Measurements from ENCODE around the gene STPG1. TPM values are rescaled to one million over a fixed set of nuclear protein-coding genes. Genes with fewer than 3 reads are reported as not detected.

Gene STPG1
- total RNA-seq, 1 donor from 2014 or later: 4.2 TPM

- H3K4me1 ChIP-seq: peaks cover 7% of the 10 kb centered on the region
- H3K9me3 ChIP-seq: no peaks in the 10 kb centered on the region
- intact Hi-C loops (cut with DNase I): no loop called here
- H3K4me3 ChIP-seq: no peak overlapping the region
- no peaks in the 10 kb centered on the region for H3K36me3 ChIP-seq
- no peak for DNase-seq (ENCODE audit: extremely low spot score in 2 of 2)
- H3K27me3 ChIP-seq: no peaks in the 10 kb centered on the region
- no peak overlapping the region for H3K27ac ChIP-seq
- TF ChIP-seq POLR2AphosphoS5 (IDR thresholded peaks at IDR 0.05; ENCODE audit: insufficient read depth in 1 of 2, low read depth in 1 of 2) (no peak), POLR2A (IDR thresholded peaks at IDR 0.05) (no peak), CTCF (IDR thresholded peaks at IDR 0.05) (no peak)
These were observed 86.1 kb downstream of the STPG1 start for GRCh38 chr1:24327486-24327885.

GRCh38 chr1:24325587-24326449 lies 87.8 kb downstream of the STPG1 start:
- no peak for TF ChIP-seq POLR2A (IDR thresholded peaks at IDR 0.05)
- no peak for TF ChIP-seq POLR2AphosphoS5 (IDR thresholded peaks at IDR 0.05; ENCODE audit: insufficient read depth in 1 of 2, low read depth in 1 of 2)
- no peak for TF ChIP-seq CTCF (IDR thresholded peaks at IDR 0.05)
- no peaks in the 10 kb centered on the region for H3K36me3 ChIP-seq
- intact Hi-C loops (cut with DNase I): no loop called here

GRCh38 chr1:24324903-24325302 lies 88.7 kb downstream of the STPG1 start:
- Histone ChIP-seq H3K27me3 (no peaks in the 10 kb centered on the region), H3K9me3 (no peaks in the 10 kb centered on the region), H3K36me3 (no peaks in the 10 kb centered on the region), H3K27ac (peak overlapping the region; percentile 36), H3K4me1 (peaks cover 25% of the 10 kb centered on the region), H3K4me3 (no peak overlapping the region)
- no peak for DNase-seq (ENCODE audit: extremely low spot score in 2 of 2)
- TF ChIP-seq POLR2AphosphoS5 (IDR thresholded peaks at IDR 0.05; ENCODE audit: insufficient read depth in 1 of 2, low read depth in 1 of 2) (no peak), POLR2A (IDR thresholded peaks at IDR 0.05) (no peak), CTCF (IDR thresholded peaks at IDR 0.05) (no peak)
- intact Hi-C loops (cut with DNase I): no loop called here

More at GRCh38 chr1:24325587-24326449, 87.8 kb downstream of the STPG1 start:
- no peak for DNase-seq (ENCODE audit: extremely low spot score in 2 of 2)
- Histone ChIP-seq H3K27ac (peak overlapping the region; percentile 36), H3K9me3 (no peaks in the 10 kb centered on the region), H3K27me3 (no peaks in the 10 kb centered on the region), H3K4me3 (no peak overlapping the region), H3K4me1 (peaks cover 23% of the 10 kb centered on the region)

GRCh38 chr1:24323281-24323680 lies 90.3 kb downstream of the STPG1 start:
- H3K9me3 ChIP-seq: no peaks in the 10 kb centered on the region
- TF ChIP-seq CTCF (IDR thresholded peaks at IDR 0.05) (no peak), POLR2A (IDR thresholded peaks at IDR 0.05) (no peak), POLR2AphosphoS5 (IDR thresholded peaks at IDR 0.05; ENCODE audit: insufficient read depth in 1 of 2, low read depth in 1 of 2) (no peak)
- DNase-seq (ENCODE audit: extremely low spot score in 2 of 2): no peak
- intact Hi-C loops (cut with DNase I): no loop called here
- H3K4me3 ChIP-seq: peak overlapping the region in 1 of 2 donors; percentile 56
- H3K36me3 ChIP-seq: no peaks in the 10 kb centered on the region
- H3K27me3 ChIP-seq: no peaks in the 10 kb centered on the region
- H3K27ac ChIP-seq: peak overlapping the region; percentile 76
- peaks cover 37% of the 10 kb centered on the region for H3K4me1 ChIP-seq

Data from vagina (tissue), 2 donors.